GM21619 (cell line): ENCODE data around the gene XXYLT1.
"Not testable (repeated sequence)": the region's sequence is repeated elsewhere in the genome, so short reads cannot be mapped to it uniquely, and the experiment has no call there.

Experiments
- ATAC-seq: cut with Tn5 transposase; IDR thresholded peaks from one replicate; pipeline ENCODE4 v1.9.1; 2021; ENCODE audit not compliant: unreplicated experiment

Gene XXYLT1, protein sequence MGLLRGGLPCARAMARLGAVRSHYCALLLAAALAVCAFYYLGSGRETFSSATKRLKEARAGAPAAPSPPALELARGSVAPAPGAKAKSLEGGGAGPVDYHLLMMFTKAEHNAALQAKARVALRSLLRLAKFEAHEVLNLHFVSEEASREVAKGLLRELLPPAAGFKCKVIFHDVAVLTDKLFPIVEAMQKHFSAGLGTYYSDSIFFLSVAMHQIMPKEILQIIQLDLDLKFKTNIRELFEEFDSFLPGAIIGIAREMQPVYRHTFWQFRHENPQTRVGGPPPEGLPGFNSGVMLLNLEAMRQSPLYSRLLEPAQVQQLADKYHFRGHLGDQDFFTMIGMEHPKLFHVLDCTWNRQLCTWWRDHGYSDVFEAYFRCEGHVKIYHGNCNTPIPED

GRCh38 chr3:195270817-195271409 is at the start of gene XXYLT1:
TSS of gene XXYLT1 (minus strand) at chr3:195271159. CDS start at chr3:195271058, 101 bp downstream.
- peak; percentile 76 for ATAC-seq

DNA sequence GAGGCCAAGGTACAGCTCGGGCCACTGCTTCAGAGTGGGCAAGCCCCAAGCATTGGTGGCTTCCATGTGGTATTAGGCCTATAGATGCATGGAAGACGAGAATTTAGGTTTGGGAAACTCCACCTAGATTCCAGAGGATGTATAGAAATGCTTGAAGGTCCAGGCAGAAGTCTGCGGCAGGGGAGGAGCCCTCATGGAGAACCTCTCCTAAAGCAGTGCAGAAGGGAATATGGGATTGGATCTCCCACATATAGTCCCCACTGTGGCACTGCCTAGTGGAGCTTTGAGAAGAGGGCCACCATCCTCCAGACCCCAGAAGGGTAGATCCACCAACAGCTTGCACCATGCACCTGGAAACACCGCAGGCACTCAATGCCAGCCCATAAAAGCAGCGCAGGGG is 48.1 kb upstream of the XXYLT1 start:
- no peak for ATAC-seq

DNA sequence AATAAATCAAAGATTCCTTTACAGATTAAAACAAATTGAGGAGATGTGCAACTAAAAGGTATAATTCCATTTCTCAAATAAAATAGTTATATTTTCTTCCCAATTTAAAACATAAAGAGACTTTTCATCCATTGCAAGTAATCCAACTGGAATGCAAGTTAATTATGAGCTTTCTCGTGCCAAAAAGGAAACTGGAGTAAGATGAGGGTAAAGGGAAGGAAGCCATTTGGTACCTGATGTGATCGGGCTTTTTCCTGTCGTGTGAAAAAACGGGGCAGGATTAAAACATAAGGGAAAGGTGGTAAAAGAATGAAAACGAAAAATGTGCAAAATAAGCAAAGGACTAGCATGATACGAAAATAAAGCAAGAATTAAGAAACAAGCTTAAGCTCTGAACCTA is 41.8 kb upstream of the XXYLT1 start:
- no peak for ATAC-seq

GRCh38 chr3:195307711-195308110 is 36.8 kb upstream of the XXYLT1 start:
- peak; percentile 53 for ATAC-seq

DNA sequence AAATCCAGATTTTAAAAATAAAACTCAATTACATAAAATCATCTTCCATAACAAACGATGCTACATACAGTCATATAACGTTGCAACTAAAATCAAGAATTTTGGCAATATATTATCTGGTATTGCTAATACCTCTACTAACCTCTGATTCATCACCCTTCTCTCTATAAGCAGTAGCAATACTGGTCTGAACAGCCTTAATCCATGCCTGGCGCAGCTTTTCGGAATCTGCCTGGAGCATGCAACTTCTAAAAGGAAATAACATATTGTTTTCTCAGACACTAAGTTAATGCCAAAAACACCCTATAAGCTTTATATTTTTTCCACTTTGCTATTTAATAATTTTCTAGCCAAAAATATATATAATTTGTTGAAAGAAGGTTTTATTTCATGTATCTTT is 35.4 kb upstream of the XXYLT1 start:
- ATAC-seq: no peak

GRCh38 chr3:195302431-195302830 is 31.5 kb upstream of the XXYLT1 start:
- no peak for ATAC-seq

GRCh38 chr3:195297446-195297845 is 26.5 kb upstream of the XXYLT1 start:
- peak; percentile 80 for ATAC-seq

- ATAC-seq: no peak
Observed at GRCh38 chr3:195296662-195297061, 25.7 kb upstream of the XXYLT1 start.

DNA sequence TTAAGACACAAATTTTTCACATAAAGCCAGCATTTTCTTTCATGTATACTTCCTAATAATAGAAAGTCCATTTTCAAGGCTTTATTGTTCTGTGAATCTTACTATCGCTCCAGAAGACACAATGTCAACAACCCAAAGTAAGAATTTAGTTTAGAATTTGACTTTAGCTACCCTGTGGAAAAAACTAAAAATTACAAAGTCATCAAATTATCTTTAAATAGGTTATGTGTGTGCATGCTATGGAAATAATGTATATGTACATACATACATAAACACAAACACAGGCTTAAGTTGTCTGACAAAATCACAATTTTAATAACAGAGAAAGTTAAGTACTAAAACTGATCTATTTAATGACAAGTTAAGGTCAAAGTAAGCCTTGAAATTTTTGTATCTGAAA is 20.2 kb upstream of the XXYLT1 start:
- no peak for ATAC-seq

GRCh38 chr3:195290643-195291042 is 19.7 kb upstream of the XXYLT1 start:
- ATAC-seq: not testable (repeated sequence)

DNA sequence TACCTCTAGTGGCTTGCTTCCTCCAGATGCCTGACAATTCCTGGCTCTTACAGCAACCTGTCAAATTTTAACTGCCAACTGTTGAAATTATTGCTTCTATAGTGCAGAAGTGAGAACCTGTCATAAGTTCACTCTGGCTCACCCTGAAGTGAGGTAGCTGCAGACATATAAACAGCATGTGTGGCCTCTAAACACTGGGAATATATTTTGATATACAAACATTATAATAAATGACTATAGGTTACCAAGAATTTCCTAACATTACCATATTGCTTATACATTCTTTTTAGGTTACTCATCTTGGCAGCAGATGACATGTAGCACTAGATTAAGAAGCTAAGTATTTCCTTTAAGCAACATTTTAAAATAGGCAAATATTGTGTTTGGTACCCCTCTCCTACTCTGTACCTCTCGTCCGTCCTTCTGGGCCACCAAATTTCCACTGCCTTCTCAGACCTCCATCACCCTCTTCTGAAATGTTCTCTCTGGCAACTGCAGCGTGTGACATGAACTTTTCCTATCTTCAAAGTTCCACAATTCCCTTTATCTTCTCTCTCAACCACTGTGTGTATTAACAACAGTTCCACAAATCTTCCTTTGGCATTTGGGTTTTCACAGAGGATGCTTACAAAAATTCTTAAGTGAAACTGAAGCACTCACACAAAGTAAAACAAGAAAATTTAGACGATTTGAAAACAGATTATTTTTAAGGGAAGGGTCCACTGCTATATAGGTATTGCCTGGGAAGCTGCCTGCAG is 15.3 kb upstream of the XXYLT1 start:
- no peak for ATAC-seq

GRCh38 chr3:195285372-195285771 is 14.4 kb upstream of the XXYLT1 start:
- no peak for ATAC-seq

DNA sequence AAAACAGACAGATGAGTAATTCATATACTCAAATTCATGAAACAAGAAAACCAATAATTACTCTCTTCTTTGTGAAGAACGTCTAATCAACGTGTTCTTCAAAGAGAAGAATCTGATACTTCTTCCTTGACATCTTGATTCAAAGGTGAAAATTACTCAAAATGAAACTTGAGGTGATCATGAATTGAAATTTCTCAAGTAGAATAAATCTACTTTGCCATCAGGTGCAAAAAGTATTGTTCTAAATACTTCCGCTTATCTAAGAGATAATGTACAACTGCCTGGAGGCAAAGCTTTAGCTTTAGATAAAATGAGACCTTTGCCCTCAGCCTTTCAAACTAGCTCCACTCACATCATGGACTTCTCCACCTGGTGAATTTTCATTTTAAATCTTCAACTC is 13.9 kb upstream of the XXYLT1 start:
- no peak for ATAC-seq

GRCh38 chr3:195282961-195283360 is 12.0 kb upstream of the XXYLT1 start:
- ATAC-seq: no peak

DNA sequence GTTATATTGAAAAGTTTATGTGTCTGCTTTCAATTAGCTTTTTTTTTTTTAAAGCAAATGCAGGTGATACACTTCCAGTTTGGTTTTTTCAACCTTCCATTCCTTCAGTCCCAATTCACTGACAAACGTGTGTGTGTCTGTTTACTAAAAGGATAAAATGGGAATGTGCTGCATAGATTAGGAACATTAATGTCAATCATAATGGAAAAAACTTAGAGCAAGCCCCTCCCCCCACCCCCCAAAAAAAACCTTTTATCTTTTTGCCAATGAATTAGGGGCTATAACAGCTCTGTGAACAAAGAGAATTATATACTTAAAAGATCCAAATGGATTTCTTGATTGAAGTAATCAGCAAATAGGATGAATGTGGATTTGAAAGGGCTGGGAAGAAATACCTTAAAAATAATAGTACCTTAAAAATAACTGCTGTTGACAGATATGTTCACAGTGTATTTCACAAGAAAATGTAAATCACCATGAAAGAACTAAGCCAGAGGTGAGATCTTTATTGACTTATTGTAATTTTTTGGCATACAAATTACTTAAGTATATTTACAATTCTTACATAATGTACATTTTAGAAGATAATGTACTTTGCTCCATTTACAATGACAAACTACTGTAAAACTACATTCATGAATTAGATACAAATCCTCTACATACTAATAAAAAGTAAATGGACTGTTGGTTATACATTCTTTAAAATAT is 3.5 kb upstream of the XXYLT1 start:
- no peak for ATAC-seq

DNA sequence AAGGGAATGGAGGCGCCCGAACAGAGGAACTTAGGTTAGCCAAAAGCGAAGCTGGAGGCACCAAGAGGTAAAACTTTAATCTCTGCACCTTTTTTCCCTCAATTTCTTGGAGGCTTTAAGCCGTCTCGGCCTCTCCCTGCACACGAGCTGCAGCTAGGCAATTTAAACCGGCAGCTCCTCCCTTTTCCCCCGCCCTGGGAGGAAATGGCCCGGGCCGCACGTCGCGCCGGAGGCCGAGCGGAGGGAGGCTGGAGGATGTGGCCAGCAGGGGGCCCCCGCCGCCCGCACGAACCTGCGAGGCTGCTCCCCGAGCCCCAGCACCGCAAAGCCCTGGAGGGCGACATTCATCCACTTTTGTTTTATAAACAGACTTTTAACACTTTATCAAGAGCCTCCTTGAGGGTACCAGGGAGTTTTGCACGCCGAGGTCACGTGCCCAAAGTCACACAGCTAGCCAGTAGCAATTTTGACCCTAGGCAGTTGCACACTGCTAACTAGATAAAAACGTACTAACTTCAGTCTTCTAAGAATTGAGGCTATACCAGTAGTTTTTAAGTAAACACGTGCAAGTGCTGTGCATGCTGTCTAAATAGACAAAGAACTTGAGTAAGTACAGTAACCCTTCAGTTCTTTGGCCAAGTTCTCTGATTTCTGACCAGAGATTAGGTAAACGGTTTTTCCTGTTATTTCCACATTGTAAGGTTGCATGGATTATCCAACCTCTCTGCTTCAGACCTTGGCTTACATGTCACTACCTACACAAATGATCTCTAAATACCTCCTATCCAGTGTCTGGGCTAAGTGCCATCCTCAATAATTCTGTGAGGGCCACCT is 668 bp upstream of the XXYLT1 start:
- ATAC-seq: peak; percentile 68

DNA sequence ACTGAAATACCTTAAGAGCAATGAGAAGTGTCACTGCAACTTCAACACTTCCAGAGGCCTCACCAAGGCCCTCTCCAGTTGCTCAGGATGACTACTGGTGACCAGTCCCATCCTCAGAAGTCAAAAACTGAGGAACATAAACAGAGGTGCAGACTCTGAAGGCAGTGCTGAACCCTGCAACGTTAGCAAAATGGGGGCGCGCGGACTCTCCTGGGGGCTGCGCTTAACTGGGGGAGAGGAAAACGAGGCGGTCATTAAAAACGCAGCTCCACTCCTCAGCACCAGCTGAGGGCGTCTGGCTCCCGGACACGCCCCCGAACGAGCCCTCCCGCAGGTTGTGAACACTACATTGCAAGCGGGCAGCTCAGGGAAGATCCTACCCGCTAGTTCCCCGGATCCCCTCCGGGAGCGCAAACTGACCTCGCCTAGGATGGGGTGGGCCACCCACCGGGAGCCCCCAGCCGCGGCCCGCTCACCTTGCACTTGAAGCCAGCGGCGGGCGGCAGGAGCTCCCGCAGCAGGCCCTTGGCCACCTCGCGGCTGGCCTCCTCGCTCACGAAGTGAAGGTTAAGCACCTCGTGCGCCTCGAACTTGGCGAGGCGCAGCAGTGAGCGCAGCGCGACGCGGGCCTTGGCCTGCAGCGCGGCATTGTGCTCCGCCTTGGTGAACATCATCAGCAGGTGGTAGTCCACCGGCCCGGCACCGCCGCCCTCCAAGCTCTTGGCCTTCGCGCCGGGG is 711 bp downstream of the XXYLT1 start:
- ATAC-seq: peak; percentile 17

DNA sequence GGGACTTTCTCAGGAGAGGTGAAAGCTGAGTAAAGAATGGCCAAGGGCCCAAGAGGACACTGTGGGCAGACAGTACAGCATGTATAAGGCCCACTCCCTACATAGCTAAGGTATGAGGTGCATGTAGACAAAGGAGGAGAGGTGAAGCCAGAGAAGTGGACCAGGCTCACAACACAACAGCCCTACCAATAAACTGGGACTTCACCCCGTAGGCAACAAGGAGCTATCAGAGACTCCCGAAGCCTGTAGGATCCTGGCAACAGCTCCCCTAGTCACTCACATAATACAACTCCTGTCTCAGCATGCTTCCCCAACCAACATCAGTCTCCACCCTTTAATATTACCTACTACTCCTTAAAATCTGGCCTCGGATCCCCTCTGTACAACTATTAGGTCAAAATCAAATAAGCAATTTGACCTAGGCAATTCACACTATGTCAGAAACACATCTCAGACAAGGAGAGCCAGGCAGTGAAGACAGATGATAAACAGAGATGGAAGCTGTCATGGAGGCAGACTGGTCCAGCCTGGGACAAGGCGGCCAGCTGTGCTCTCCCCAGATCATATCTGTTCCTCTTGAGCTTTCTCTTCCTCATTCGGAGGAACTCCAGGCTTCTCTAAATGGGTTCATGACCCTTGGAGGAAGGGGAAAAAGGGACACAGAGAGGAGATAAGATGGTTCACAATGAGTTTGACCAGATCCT is 1.4 kb downstream of the XXYLT1 start:
- ATAC-seq: no peak
